GM12864 (cell line): ENCODE results near the gene MYO1C.

Experiments
- DNase-seq: peaks from one replicate; pipeline ENCODE4 v3.0.0-alpha.2; 2011; ENCODE audit warnings: low read depth
- H3K4me3 ChIP-seq: 2 replicates; pipeline ENCODE4 v1.5.1; 2011; ENCODE audit warnings: mild to moderate bottlenecking, low read depth, low read length, control low read depth
- TF ChIP-seq, protein P1 (sequence below): IDR thresholded peaks from 2 replicates; pipeline ENCODE4 v1.5.1; 2011; ENCODE audit warnings: low read depth, mild to moderate bottlenecking, moderate library complexity, low read length, control low read depth, inconsistent platforms; ENCODE audit errors: missing control alignments

Gene MYO1C

DNA sequence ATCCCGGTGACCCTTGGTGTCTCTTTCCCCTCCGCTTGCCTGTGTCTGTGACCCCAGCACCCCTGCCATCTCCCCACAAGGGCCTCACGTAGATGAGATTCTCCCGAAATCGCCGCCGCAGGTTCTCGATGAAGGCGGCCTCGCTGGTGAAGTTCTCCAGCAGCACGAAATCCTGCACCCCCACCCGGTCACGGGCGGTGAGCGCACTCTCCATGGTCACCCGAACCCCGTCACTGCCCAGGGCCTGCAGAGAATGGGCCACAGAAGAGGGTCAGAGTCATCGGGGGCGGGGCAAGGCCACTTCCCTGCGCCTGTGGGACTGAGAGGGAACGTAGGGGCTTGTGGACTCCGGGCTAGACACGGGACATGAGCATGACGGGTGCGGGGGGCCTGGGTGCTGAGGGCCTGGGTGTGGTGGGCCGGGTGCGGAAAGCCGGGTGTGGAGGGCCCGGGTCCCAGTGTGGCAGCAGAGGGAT lies 8.4 kb downstream of the MYO1C start:
- DNase-seq: no peak
- peak overlapping the region; percentile 78; the same call in 1 of the 2 replicates for H3K4me3 ChIP-seq
- TF ChIP-seq, protein P1, sequence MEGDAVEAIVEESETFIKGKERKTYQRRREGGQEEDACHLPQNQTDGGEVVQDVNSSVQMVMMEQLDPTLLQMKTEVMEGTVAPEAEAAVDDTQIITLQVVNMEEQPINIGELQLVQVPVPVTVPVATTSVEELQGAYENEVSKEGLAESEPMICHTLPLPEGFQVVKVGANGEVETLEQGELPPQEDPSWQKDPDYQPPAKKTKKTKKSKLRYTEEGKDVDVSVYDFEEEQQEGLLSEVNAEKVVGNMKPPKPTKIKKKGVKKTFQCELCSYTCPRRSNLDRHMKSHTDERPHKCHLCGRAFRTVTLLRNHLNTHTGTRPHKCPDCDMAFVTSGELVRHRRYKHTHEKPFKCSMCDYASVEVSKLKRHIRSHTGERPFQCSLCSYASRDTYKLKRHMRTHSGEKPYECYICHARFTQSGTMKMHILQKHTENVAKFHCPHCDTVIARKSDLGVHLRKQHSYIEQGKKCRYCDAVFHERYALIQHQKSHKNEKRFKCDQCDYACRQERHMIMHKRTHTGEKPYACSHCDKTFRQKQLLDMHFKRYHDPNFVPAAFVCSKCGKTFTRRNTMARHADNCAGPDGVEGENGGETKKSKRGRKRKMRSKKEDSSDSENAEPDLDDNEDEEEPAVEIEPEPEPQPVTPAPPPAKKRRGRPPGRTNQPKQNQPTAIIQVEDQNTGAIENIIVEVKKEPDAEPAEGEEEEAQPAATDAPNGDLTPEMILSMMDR: no peak

- DNase-seq: no peak
- TF ChIP-seq, protein P1: no peak
- H3K4me3 ChIP-seq: no peak overlapping the region
Measured at GRCh38 chr17:1482680-1483079, 9.8 kb downstream of the MYO1C start.

GRCh38 chr17:1481736-1482135 lies 10.8 kb downstream of the MYO1C start:
- TF ChIP-seq, protein P1: no peak
- DNase-seq: no peak
- H3K4me3 ChIP-seq: no peak overlapping the region

DNA sequence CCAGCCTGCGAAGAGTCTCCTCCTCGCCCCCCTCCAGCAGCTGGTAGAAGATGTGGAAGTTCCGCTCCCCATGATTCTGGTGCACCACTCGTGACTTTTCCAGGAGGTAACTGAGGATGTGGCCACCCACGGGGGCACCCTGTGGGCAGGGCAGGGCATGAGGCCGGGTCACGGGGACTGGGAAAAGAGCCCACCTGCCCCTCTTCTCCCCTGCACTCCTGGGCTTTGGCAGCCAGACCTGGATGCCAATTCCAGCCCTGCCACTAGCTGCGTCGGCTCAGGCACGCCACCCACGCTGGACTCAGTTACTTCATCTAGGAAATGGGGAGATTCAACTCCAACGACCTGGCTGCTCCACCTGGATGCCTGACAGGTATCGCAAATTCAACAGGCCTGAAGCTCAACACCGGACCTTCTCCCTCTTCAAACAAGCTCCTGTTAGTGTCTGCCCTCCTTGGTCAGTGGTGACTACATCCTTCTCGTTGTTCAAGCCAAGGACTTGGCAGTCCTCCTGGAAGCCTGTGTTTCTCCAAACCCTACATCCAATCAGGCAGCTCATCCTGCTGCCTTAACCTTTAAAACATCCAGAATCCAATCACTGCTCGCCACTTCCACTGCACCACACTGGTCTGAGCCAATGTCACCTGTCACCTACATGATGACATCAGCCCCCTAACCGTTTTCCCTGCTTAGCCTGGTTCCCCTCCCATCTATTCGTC lies 11.6 kb downstream of the MYO1C start:
- TF ChIP-seq, protein P1: no peak
- H3K4me3 ChIP-seq: no peak overlapping the region
- DNase-seq: no peak

DNA sequence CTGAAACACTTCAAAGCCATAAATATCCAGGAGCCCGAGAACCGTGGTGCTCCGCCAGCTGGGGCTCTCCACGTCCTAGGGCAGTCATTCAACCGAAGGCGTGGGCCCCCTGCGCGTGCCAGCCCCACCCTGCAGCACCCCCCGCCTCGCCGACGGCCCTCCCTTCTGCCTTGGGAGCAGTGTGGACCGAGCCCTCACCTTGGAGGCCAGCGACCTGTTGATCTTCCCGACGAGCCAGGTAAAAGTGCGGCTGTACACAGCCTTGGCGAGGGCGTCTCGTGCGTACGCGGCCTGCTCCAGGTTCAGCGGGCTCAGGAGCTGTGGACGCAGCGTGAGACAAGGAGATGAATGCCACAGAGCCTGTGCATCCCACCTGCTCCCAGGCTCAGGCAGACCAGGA lies 14.1 kb downstream of the MYO1C start:
- H3K4me3 ChIP-seq: no peak overlapping the region
- TF ChIP-seq, protein P1: no peak
- no peak for DNase-seq

DNA sequence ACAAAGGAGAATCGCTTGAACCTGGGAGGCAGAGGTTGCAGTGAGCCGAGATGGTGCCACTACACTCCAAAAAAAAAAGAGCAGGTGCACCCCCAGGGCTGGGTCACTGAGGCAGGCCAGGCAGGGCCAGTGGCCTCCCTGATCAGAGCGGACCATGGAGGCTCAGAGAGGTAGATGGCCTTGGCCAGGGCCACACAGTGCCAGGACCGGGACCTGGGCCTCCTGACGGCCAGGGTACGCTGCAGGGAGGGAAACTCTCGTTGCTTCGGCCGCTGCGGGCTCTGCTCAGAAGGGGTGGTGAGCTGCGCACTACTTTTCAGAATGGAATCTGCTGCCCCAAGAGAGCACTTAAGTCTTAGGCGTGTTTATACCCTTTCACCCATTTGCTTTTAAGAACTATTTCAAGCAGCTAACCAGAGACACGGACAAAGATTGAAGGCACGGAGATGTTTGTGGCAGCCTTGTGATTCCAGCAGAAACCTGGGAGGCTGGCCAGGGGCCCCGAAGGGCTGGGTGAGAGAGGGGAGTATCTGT lies 17.1 kb downstream of the MYO1C start:
- no peak overlapping the region for H3K4me3 ChIP-seq
- TF ChIP-seq, protein P1: no peak
- DNase-seq: no peak
